Naive thymus-derived CD4-positive, alpha-beta T cell (primary cell): ENCODE results near the gene PVR. TPM values are rescaled to one million over a fixed set of nuclear protein-coding genes. Genes with fewer than 3 reads are reported as not detected.

Experiments
- ATAC-seq: fragments of 150-1000 bp; cut with Tn5 transposase; 2 replicates; pipeline ENCODE4 v1.10.0; 2021; ENCODE audit warnings: mild to moderate bottlenecking, moderate library complexity
- CTCF ChIA-PET: fragments of 350-600 bp; sonication (Branson Sonifier 250); formaldehyde crosslinking; loops from one replicate; lab custom pipeline; 2021; ENCODE audit warnings: antibody characterized with exemption; lab: Charles Lee
- POLR2A ChIA-PET: fragments of 350-600 bp; sonication (Branson Sonifier 250); formaldehyde crosslinking; loops from one replicate; lab custom pipeline; 2021; ENCODE audit warnings: antibody characterized with exemption, inconsistent platforms; lab: Charles Lee
- DNase-seq, 9 donors: peaks; one replicate each; pipeline versions ENCODE4 v3.0.0 to v3.0.0-alpha.2; 2020 to 2022; ENCODE audit warnings: mixed read lengths in 1 of 9
- H3K27ac ChIP-seq: one replicate; pipeline ENCODE4 v1.7.0; 2013; ENCODE audit warnings: mild to moderate bottlenecking, low read depth, low read length, moderate library complexity
- H3K27me3 ChIP-seq, 2 donors: one replicate each; pipeline ENCODE4 v1.7.0; 2013; ENCODE audit warnings: low read length in 2 of 2, mild to moderate bottlenecking in 2 of 2, moderate library complexity in 2 of 2; ENCODE audit not compliant: control insufficient read depth in 2 of 2, insufficient read depth in 2 of 2
- H3K36me3 ChIP-seq, 3 experiments: 1 replicate in 2 of 3; 2 replicates in 1 of 3; pipeline ENCODE4 v1.7.0; 2013; ENCODE audit warnings: low read length in 3 of 3, mild to moderate bottlenecking in 3 of 3, moderate library complexity in 1 of 3; ENCODE audit not compliant: insufficient read depth in 3 of 3, control insufficient read depth in 2 of 3
- H3K4me1 ChIP-seq, 2 donors: one replicate each; pipeline ENCODE4 v1.7.0; 2013; ENCODE audit warnings: low read length in 2 of 2, mild to moderate bottlenecking in 2 of 2, moderate library complexity in 1 of 2; ENCODE audit not compliant: control insufficient read depth in 2 of 2, insufficient read depth in 2 of 2
- H3K4me3 ChIP-seq: 2 replicates; pipeline ENCODE4 v1.7.0; 2013; ENCODE audit warnings: mild to moderate bottlenecking, low read length
- H3K9me3 ChIP-seq, 3 experiments: 1 replicate in 2 of 3; 2 replicates in 1 of 3; pipeline ENCODE4 v1.7.0; 2013; ENCODE audit warnings: low read length in 3 of 3; ENCODE audit not compliant: control insufficient read depth in 2 of 3
- H3K27ac Mint-ChIP-seq, 9 donors: one replicate each; pipeline ENCODE4 v1.8.0; 2020 to 2022; ENCODE audit warnings: mixed read lengths in 9 of 9, mild to moderate bottlenecking in 8 of 9, moderate library complexity in 5 of 9, inconsistent platforms in 2 of 9
- H3K27me3 Mint-ChIP-seq, 5 donors: one replicate each; pipeline ENCODE4 v1.8.0; 2021 to 2022; ENCODE audit warnings: mixed read lengths in 5 of 5, mild to moderate bottlenecking in 1 of 5
- H3K36me3 Mint-ChIP-seq, 5 donors: one replicate each; pipeline ENCODE4 v1.8.0; 2020 to 2022; ENCODE audit warnings: mixed read lengths in 5 of 5, mild to moderate bottlenecking in 3 of 5, inconsistent platforms in 1 of 5
- H3K4me1 Mint-ChIP-seq, 7 donors: one replicate each; pipeline ENCODE4 v1.8.0; 2020 to 2022; ENCODE audit warnings: mixed read lengths in 7 of 7, mild to moderate bottlenecking in 3 of 7, inconsistent platforms in 1 of 7
- H3K4me3 Mint-ChIP-seq, 10 donors: one replicate each; pipeline ENCODE4 v1.8.0; 2020 to 2022; ENCODE audit warnings: mild to moderate bottlenecking in 10 of 10, mixed read lengths in 10 of 10, moderate library complexity in 6 of 10, inconsistent platforms in 2 of 10
- H3K9me3 Mint-ChIP-seq, 11 donors: one replicate each; pipeline ENCODE4 v1.8.0; 2020 to 2022; ENCODE audit warnings: mixed read lengths in 11 of 11, mild to moderate bottlenecking in 4 of 11, inconsistent platforms in 1 of 11, moderate library complexity in 1 of 11
- intact Hi-C, 2 donors: fragments of 100-400 bp; cut with micrococcal nuclease; formaldehyde crosslinking; loops; one replicate each; pipeline ENCODE4 v1.15.1; 2023
- polyA plus RNA-seq, 2 donors: library from polyadenylated mRNA; unstranded; fragments of 300-500 nt; fragmentation: Illumina TruSeq; gene quantifications; one replicate each; pipeline ENCODE4 v1.2.3, GENCODE V29; 2021
- total RNA-seq, 6 experiments: library from RNA in 5 of 6; stranded (reverse) in 5 of 6; gene quantifications; 1 replicate in 5 of 6; 2 replicates in 1 of 6; pipeline ENCODE4 v1.2.3 and lab custom pipeline; 2021 to 2026

PVR gene
- total and polyA plus RNA-seq, 7 experiments from 2014 or later, result 0.87 to 8.4 (median 4.0) TPM

GRCh38 chr19:44615863-44616247 lies 27.9 kb upstream of the PVR start:
- Mint-ChIP-seq H3K27me3 (no peaks in the 10 kb centered on the region), H3K4me1 (no peaks in the 10 kb centered on the region), H3K9me3 (peaks cover 0 to 4% (median 0%) of the 10 kb centered on the region in 11 donors), H3K4me3 (no peak overlapping the region), H3K27ac (no peak overlapping the region), H3K36me3 (no peaks in the 10 kb centered on the region)
- no peaks in the 10 kb centered on the region for H3K4me1 ChIP-seq
- no peak overlapping the region for H3K4me3 ChIP-seq
- DNase-seq (no peak), ATAC-seq (no peak)
- intact Hi-C loops, result no loop called here
- no peaks in the 10 kb centered on the region for H3K27me3 ChIP-seq
- H3K9me3 ChIP-seq, result no peaks in the 10 kb centered on the region
- ChIA-PET POLR2A (no interaction called here), CTCF (no interaction called here)
- H3K36me3 ChIP-seq, result no peaks in the 10 kb centered on the region
- no peak overlapping the region for H3K27ac ChIP-seq

- Histone ChIP-seq H3K9me3 (no peaks in the 10 kb centered on the region), H3K27ac (no peak overlapping the region), H3K4me1 (no peaks in the 10 kb centered on the region), H3K4me3 (no peak overlapping the region), H3K36me3 (no peaks in the 10 kb centered on the region), H3K27me3 (no peaks in the 10 kb centered on the region)
- no peak overlapping the region for H3K4me3 Mint-ChIP-seq
- ATAC-seq (no peak), DNase-seq (no peak)
- H3K27me3 Mint-ChIP-seq, result no peaks in the 10 kb centered on the region
- no peaks in the 10 kb centered on the region for H3K36me3 Mint-ChIP-seq
- CTCF ChIA-PET, result no interaction called here
- H3K9me3 Mint-ChIP-seq, result peaks cover 0 to 4% (median 0%) of the 10 kb centered on the region in 11 donors
- no peak overlapping the region for H3K27ac Mint-ChIP-seq
- POLR2A ChIA-PET, result no interaction called here
- intact Hi-C loops, result no loop called here
- no peaks in the 10 kb centered on the region for H3K4me1 Mint-ChIP-seq
Measured at GRCh38 chr19:44617110-44617880, 26.4 kb upstream of the PVR start.

GRCh38 chr19:44618640-44619357 lies 24.9 kb upstream of the PVR start:
- peaks cover 0 to 8% (median 0%) of the 10 kb centered on the region in 5 donors for H3K27me3 Mint-ChIP-seq
- H3K36me3 Mint-ChIP-seq, result no peaks in the 10 kb centered on the region
- Histone ChIP-seq H3K36me3 (no peaks in the 10 kb centered on the region), H3K4me3 (no peak overlapping the region), H3K4me1 (no peaks in the 10 kb centered on the region), H3K9me3 (no peaks in the 10 kb centered on the region), H3K27me3 (no peaks in the 10 kb centered on the region), H3K27ac (no peak overlapping the region)
- peaks cover 0 to 4% (median 0%) of the 10 kb centered on the region in 11 donors for H3K9me3 Mint-ChIP-seq
- ATAC-seq, result no peak
- POLR2A ChIA-PET, result no interaction called here
- no peak for DNase-seq
- intact Hi-C loops, result no loop called here
- H3K4me3 Mint-ChIP-seq, result no peak overlapping the region
- H3K4me1 Mint-ChIP-seq, result peaks cover 0 to 2% (median 0%) of the 10 kb centered on the region in 7 donors
- CTCF ChIA-PET, result no interaction called here
- no peak overlapping the region for H3K27ac Mint-ChIP-seq

- Histone ChIP-seq H3K4me1 (no peaks in the 10 kb centered on the region), H3K9me3 (no peaks in the 10 kb centered on the region), H3K27me3 (no peaks in the 10 kb centered on the region), H3K4me3 (no peak overlapping the region), H3K27ac (no peak overlapping the region), H3K36me3 (no peaks in the 10 kb centered on the region)
- H3K9me3 Mint-ChIP-seq, result peaks cover 0 to 4% (median 0%) of the 10 kb centered on the region in 11 donors
- no peak overlapping the region for H3K4me3 Mint-ChIP-seq
- DNase-seq, result no peak
- peak overlapping the region in 1 of 9 donors; percentile 12 for H3K27ac Mint-ChIP-seq
- H3K27me3 Mint-ChIP-seq, result peaks cover 0 to 8% (median 0%) of the 10 kb centered on the region in 5 donors
- ATAC-seq, result no peak
- POLR2A ChIA-PET, result no interaction called here
- peaks cover 0 to 2% (median 0%) of the 10 kb centered on the region in 7 donors for H3K4me1 Mint-ChIP-seq
- intact Hi-C loops, result no loop called here
- CTCF ChIA-PET, result no interaction called here
- H3K36me3 Mint-ChIP-seq, result no peaks in the 10 kb centered on the region
Measured at GRCh38 chr19:44620667-44621066, 23.0 kb upstream of the PVR start.

GRCh38 chr19:44621367-44621766 lies 22.3 kb upstream of the PVR start:
- Histone ChIP-seq H3K4me1 (no peaks in the 10 kb centered on the region), H3K4me3 (no peak overlapping the region), H3K36me3 (no peaks in the 10 kb centered on the region), H3K9me3 (no peaks in the 10 kb centered on the region), H3K27ac (no peak overlapping the region), H3K27me3 (no peaks in the 10 kb centered on the region)
- H3K4me3 Mint-ChIP-seq, result no peak overlapping the region
- intact Hi-C loops, result no loop called here
- H3K9me3 Mint-ChIP-seq, result peaks cover 0 to 7% (median 1%) of the 10 kb centered on the region in 11 donors
- H3K4me1 Mint-ChIP-seq, result peaks cover 0 to 2% (median 0%) of the 10 kb centered on the region in 7 donors
- H3K27ac Mint-ChIP-seq, result no peak overlapping the region
- no peaks in the 10 kb centered on the region for H3K36me3 Mint-ChIP-seq
- ChIA-PET CTCF (no interaction called here), POLR2A (no interaction called here)
- peaks cover 0 to 8% (median 0%) of the 10 kb centered on the region in 5 donors for H3K27me3 Mint-ChIP-seq
- ATAC-seq (no peak), DNase-seq (no peak)

- no peak for DNase-seq
- Mint-ChIP-seq H3K36me3 (no peaks in the 10 kb centered on the region), H3K9me3 (peaks cover 0 to 7% (median 2%) of the 10 kb centered on the region in 11 donors), H3K4me1 (peaks cover 0 to 2% (median 0%) of the 10 kb centered on the region in 7 donors), H3K27ac (no peak overlapping the region), H3K27me3 (peaks cover 0 to 14% (median 0%) of the 10 kb centered on the region in 5 donors), H3K4me3 (no peak overlapping the region)
- Histone ChIP-seq H3K4me1 (no peaks in the 10 kb centered on the region), H3K36me3 (no peaks in the 10 kb centered on the region), H3K27ac (no peak overlapping the region), H3K9me3 (no peaks in the 10 kb centered on the region), H3K27me3 (no peaks in the 10 kb centered on the region), H3K4me3 (no peak overlapping the region)
- POLR2A ChIA-PET, result no interaction called here
- CTCF ChIA-PET, result no interaction called here
- intact Hi-C loops, result no loop called here
- ATAC-seq, result peak; percentile 62
Measured at GRCh38 chr19:44623080-44623479, 20.6 kb upstream of the PVR start.
